ENCODE measurements around the gene TTLL3.

GRCh38 chr3:9769012-9769411, 41.0 kb upstream of the TTLL3 start:
- TF ChIP-seq EZH2 (IDR thresholded peaks at IDR 0.05; ENCODE audit: borderline replicate concordance, insufficient read depth, low read length, poor library complexity, severe bottlenecking) (no peak), CTCF (IDR thresholded peaks at IDR 0.05; ENCODE audit: poor library complexity, severe bottlenecking) (no peak), POLR2AphosphoS5 (IDR thresholded peaks at IDR 0.05) (no peak)
